Ishikawa (cell line): Measurements from ENCODE around the gene ABRAXAS1.

Source experiments
- CEBPB ChIP-seq: IDR thresholded peaks from 2 replicates; pipeline ENCODE4 v1.6.1; 2012
- CREB1 ChIP-seq: IDR thresholded peaks from 2 replicates; pipeline ENCODE4 v1.6.1; 2012; ENCODE audit warnings: low read depth
- EGR1 ChIP-seq: IDR thresholded peaks from 2 replicates; pipeline ENCODE4 v1.6.1; 2012
- EP300 ChIP-seq: IDR thresholded peaks from 2 replicates; pipeline ENCODE4 v1.6.1; 2012; ENCODE audit warnings: borderline replicate concordance
- FOXM1 ChIP-seq: IDR thresholded peaks from 2 replicates; pipeline ENCODE4 v1.6.1; 2012; ENCODE audit warnings: low read depth, borderline replicate concordance
- NFIC ChIP-seq: IDR thresholded peaks from 2 replicates; pipeline ENCODE4 v1.6.1; 2012
- RAD21 ChIP-seq: IDR thresholded peaks from 2 replicates; pipeline ENCODE4 v1.6.1; 2012; ENCODE audit warnings: low read depth
- REST ChIP-seq: IDR thresholded peaks from 2 replicates; pipeline ENCODE4 v1.6.1; 2012; ENCODE audit warnings: low read depth, mild to moderate bottlenecking
- TAF1 ChIP-seq: IDR thresholded peaks from 2 replicates; pipeline ENCODE4 v1.6.1; 2012; ENCODE audit warnings: low read depth, mild to moderate bottlenecking
- TCF12 ChIP-seq: IDR thresholded peaks from 2 replicates; pipeline ENCODE4 v1.6.1; 2012; ENCODE audit warnings: low read depth
- TEAD4 ChIP-seq: IDR thresholded peaks from 2 replicates; pipeline ENCODE4 v1.6.1; 2012
- USF1 ChIP-seq: IDR thresholded peaks from 2 replicates; pipeline ENCODE4 v1.6.1; 2012
- YY1 ChIP-seq: IDR thresholded peaks from 2 replicates; pipeline ENCODE4 v1.6.1; 2012; ENCODE audit warnings: low read depth
- TF ChIP-seq, protein P1 (sequence below): IDR thresholded peaks from 2 replicates; pipeline ENCODE4 v1.6.1; 2012

DNA sequence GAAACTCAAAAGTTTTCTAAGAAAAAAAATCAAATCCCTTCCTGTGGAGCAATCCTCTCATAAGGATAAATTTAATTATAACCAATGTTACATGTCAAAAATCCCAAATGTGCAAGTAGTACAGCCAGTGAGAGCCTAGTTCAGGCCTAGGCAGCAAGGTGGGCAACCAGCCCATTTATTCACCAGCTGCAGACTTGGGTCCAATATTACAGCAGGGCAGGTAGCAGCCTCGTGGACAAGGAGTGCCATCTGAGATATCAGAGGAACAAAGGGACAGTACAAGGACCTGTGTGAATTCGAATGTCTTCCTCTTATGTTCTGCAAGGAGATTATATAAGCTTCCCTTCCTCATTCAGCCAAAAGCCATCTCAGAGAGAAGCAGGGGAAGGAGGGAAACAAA, 35.9 kb downstream of the ABRAXAS1 start:
- TF ChIP-seq REST: no peak
- no peak for TF ChIP-seq NFIC
- TF ChIP-seq EGR1: no peak
- no peak for TF ChIP-seq TAF1
- no peak for TF ChIP-seq TCF12
- TF ChIP-seq FOXM1: no peak
- TF ChIP-seq YY1: no peak
- no peak for TF ChIP-seq CEBPB
- no peak for TF ChIP-seq CREB1
- TF ChIP-seq EP300: no peak
- no peak for TF ChIP-seq TEAD4
- no peak for TF ChIP-seq RAD21
- TF ChIP-seq, protein P1, sequence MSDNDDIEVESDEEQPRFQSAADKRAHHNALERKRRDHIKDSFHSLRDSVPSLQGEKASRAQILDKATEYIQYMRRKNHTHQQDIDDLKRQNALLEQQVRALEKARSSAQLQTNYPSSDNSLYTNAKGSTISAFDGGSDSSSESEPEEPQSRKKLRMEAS: no peak
- TF ChIP-seq USF1: no peak
